ENCODE measurements around the gene PSPN.
"Not testable (repeated sequence)": the region's sequence is repeated elsewhere in the genome, so short reads cannot be mapped to it uniquely, and the experiment has no call there.

The PSPN gene

DNA sequence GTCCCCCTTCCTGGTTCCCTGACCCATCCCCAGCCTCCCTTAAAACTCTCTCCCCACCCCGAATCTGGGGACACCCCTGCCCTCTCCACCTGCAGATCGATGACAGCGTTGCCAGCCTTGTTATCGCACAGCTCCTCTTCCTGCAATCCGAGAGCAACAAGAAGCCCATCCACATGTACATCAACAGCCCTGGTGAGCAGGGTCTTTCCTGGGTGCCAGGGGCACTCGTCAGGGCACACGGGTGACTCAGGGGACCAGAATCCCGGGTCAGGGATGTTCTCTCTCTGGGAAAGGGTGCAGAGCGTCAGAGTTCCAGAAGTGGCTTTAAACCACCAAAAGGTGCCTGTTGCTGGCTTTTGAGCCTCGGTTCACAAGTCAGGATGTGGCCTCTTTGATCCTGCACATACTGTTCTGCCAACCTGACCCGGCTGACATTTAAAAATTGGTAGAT is 13.4 kb downstream of the PSPN start:
- H3K4me3 Mint-ChIP-seq = peak overlapping the region; percentile 94
- H3K36me3 Mint-ChIP-seq (ENCODE audit: low read depth) = peaks cover 35% of the 10 kb centered on the region
- H3K9me3 Mint-ChIP-seq = no peaks in the 10 kb centered on the region
- H3K27me3 Mint-ChIP-seq = no peaks in the 10 kb centered on the region
- peaks cover 22% of the 10 kb centered on the region for H3K4me1 Mint-ChIP-seq (ENCODE audit: low read depth)
- peak overlapping the region; percentile 92 for H3K27ac Mint-ChIP-seq

GRCh38 chr19:6362027-6362350 is 13.7 kb downstream of the PSPN start:
- H3K36me3 Mint-ChIP-seq (ENCODE audit: low read depth) = peaks cover 32% of the 10 kb centered on the region
- H3K27ac Mint-ChIP-seq = peak overlapping the region; percentile 92
- H3K4me3 Mint-ChIP-seq = peak overlapping the region; percentile 94
- H3K27me3 Mint-ChIP-seq = no peaks in the 10 kb centered on the region
- H3K4me1 Mint-ChIP-seq (ENCODE audit: low read depth) = peaks cover 22% of the 10 kb centered on the region
- H3K9me3 Mint-ChIP-seq = no peaks in the 10 kb centered on the region

DNA sequence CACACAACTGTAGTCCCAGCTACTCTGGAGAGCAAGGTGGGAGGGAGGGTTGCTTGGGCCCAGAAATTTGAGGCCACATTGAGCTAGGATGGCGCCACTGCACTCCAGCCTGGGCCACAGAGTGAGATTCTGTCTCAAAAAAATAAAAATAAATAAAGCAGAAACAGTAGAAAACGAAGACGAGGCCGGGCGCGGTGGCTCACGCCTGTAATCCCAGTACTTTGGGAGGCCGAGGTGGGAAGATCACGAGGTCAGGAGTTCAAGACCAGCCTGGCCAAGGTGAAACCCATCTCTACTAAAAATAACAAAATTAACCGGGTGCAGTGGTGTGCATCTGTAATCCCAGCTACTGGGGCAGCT is 14.9 kb downstream of the PSPN start:
- peaks cover 24% of the 10 kb centered on the region for H3K36me3 Mint-ChIP-seq (ENCODE audit: low read depth)
- not testable (repeated sequence) for H3K27me3 Mint-ChIP-seq, H3K27ac Mint-ChIP-seq, H3K9me3 Mint-ChIP-seq
- peak overlapping the region; percentile 94 for H3K4me3 Mint-ChIP-seq
- peaks cover 22% of the 10 kb centered on the region for H3K4me1 Mint-ChIP-seq (ENCODE audit: low read depth)

DNA sequence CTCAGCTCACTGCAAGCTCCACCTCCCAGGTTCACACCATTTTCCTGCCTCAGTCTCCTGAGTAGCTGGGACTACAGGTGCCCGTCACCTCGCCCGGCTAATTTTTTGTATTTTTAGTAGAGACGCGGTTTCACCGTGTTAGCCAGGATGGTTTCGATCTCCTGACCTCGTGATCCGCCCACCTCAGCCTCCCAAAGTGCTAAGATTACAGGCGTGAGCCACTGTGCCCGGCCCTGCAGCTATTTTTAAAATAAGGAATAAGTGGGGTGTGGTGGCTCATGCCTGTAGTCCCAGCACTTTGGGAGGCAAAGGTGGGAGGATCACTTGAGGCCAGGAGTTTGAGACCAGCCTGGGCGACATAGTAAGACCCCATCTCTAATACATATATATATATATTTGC is 15.3 kb downstream of the PSPN start:
- H3K9me3 Mint-ChIP-seq, H3K4me3 Mint-ChIP-seq, H3K27me3 Mint-ChIP-seq, H3K27ac Mint-ChIP-seq: not testable (repeated sequence)
- peaks cover 22% of the 10 kb centered on the region for H3K36me3 Mint-ChIP-seq (ENCODE audit: low read depth)
- H3K4me1 Mint-ChIP-seq (ENCODE audit: low read depth) = peaks cover 22% of the 10 kb centered on the region

DNA sequence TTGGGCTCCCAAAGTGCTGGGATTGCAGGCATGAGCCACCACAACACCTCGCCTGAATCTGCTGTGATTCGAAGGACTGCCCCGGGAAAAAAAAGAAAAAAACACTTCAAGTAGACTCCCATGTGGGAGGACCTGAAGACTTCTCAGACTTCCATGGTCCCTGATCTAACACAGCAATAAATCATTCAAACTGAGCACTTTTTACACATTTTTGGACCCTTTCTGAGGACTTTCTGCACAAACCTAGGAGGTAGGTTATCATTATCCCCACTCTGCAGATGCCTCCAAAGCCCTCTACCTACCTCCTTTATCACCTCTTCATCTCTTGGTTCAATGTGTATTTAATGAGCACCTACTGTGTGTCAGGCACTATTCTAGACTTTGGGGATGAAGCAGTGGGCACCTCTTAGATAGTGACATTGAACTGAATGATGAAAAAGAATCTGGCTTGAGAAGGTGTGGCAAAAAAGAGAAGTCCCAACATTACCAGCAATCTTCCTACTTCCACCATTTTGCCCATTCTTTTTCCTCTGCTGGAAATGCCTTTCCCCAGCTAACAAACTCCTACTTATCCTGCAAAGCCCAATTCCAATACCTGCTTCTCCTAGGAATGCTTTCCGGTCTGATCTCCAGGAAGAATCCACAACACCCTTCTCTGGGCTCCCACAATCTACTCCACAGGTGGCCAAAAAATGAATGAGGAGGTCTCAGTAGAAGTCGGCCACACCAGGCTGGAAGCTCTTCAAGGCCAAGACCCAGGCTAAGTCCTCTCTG is 16.0 kb downstream of the PSPN start:
- peaks cover 17% of the 10 kb centered on the region for H3K36me3 Mint-ChIP-seq (ENCODE audit: low read depth)
- no peak overlapping the region for H3K27ac Mint-ChIP-seq
- H3K4me3 Mint-ChIP-seq = no peak overlapping the region
- H3K9me3 Mint-ChIP-seq = no peaks in the 10 kb centered on the region
- H3K27me3 Mint-ChIP-seq = no peaks in the 10 kb centered on the region
- peaks cover 22% of the 10 kb centered on the region for H3K4me1 Mint-ChIP-seq (ENCODE audit: low read depth)

GRCh38 chr19:6358003-6358402 is 17.7 kb downstream of the PSPN start:
- peaks cover 6% of the 10 kb centered on the region for H3K36me3 Mint-ChIP-seq (ENCODE audit: low read depth)
- H3K27me3 Mint-ChIP-seq = no peaks in the 10 kb centered on the region
- H3K27ac Mint-ChIP-seq = no peak overlapping the region
- peaks cover 11% of the 10 kb centered on the region for H3K4me1 Mint-ChIP-seq (ENCODE audit: low read depth)
- H3K9me3 Mint-ChIP-seq = no peaks in the 10 kb centered on the region
- H3K4me3 Mint-ChIP-seq = no peak overlapping the region

GRCh38 chr19:6357174-6357573 is 18.6 kb downstream of the PSPN start:
- Mint-ChIP-seq H3K4me1 (ENCODE audit: low read depth) (peaks cover 3% of the 10 kb centered on the region), H3K36me3 (ENCODE audit: low read depth) (peaks cover 1% of the 10 kb centered on the region), H3K9me3 (no peaks in the 10 kb centered on the region), H3K27me3 (no peaks in the 10 kb centered on the region), H3K27ac (no peak overlapping the region), H3K4me3 (no peak overlapping the region)

DNA sequence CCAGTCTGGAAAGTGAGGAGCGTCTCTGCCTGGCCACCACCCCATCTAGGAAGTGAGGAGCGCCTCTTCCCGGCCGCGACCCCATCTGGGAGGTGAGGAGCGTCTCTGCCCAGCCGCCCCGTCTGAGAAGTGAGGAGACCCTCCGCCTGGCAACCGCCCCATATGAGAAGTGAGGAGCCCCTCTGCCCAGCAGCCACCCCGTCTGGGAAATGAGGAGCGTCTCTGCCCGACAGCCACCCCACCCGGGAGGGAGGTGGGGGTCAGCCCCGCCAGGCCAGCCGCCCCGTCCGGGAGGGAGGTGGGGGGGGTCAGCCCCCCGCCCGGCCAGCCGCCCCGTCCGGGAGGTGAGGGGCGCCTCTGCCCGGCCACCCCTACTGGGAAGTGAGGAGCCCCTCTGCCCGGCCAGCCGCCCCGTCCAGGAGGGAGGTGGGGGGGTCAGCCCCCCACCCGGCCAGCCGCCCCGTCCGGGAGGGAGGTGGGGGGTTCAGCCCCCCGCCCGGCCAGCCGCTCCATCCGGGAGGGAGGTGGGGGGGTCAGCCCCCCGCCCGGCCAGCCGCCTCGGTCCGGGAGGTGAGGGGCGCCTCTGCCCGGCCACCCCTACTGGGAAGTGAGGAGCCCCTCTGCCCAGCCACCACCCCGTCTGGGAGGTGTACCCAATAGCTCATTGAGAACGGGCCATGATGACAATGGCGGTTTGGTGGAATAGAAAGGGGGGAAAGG is 20.3 kb downstream of the PSPN start:
- H3K4me1 Mint-ChIP-seq (ENCODE audit: low read depth); H3K36me3 Mint-ChIP-seq (ENCODE audit: low read depth); H3K4me3 Mint-ChIP-seq; H3K27ac Mint-ChIP-seq; H3K9me3 Mint-ChIP-seq; H3K27me3 Mint-ChIP-seq: not testable (repeated sequence)

DNA sequence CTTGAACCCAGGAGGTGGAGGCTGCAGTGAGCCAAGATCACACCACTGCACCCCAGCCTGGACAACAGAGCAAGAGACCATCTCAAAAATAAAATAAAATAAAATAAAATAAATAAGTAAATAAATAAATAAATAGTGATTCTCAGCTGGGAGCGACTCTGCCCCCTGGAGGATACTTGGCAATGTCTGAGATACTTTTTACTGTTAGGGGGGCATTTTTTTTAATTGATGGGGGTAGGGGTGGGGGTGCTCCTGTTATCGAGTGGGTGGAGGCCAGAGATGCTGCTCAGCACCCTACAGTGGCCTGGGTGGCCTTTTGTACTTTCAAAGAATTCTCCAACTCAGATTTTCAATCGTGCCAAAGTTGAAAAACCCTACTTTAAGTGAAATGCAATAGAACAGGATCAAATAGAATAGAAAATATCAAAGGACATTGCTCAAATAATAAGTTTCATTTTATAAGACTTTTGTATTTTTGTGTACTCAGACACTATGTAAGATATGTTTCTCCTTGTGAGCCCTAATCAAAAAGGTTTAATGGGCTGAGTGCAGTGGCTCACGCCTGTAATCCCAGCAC is 21.5 kb downstream of the PSPN start:
- no peaks in the 10 kb centered on the region for H3K9me3 Mint-ChIP-seq
- H3K4me1 Mint-ChIP-seq (ENCODE audit: low read depth) = no peaks in the 10 kb centered on the region
- H3K36me3 Mint-ChIP-seq (ENCODE audit: low read depth) = peaks cover 5% of the 10 kb centered on the region
- H3K27ac Mint-ChIP-seq = no peak overlapping the region
- H3K27me3 Mint-ChIP-seq = no peaks in the 10 kb centered on the region
- H3K4me3 Mint-ChIP-seq = no peak overlapping the region

DNA sequence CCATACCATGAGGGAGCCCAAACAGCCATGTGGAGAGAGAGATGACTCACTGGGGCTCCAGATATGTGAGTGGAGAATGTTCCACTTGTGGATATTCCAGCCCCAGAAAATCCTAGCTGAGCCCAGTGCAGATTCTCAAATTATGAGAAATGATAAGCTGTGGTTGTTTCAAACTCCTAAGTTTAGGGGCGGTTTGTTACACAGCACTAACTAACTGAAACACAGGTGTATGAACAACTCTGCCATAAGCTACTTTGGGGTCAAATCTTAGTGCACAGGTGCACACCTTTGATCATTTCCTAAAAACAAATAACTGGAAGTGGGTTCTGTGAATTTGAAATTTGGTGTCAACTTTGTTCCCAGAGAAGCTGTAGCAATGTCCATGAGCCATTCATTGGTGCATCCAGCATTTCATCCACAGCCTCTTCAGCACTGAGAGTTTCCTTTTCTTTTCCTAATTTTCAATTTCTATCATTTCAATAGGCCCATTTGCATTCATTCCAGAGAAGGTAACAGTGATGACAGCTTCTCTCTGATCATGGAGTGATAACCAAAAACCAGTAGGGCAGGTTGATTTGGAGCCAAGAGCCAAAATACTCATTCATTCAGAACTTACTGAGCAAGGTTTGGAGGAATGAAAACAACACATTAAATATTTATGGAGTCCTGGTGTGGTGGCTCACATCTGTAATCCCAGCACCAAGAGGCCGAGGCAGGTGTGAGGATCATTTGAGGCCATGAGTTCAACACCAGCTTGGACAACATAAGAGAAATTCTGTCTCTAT is 23.2 kb downstream of the PSPN start:
- Mint-ChIP-seq H3K27me3 (no peaks in the 10 kb centered on the region), H3K9me3 (no peaks in the 10 kb centered on the region), H3K36me3 (ENCODE audit: low read depth) (peaks cover 5% of the 10 kb centered on the region), H3K4me1 (ENCODE audit: low read depth) (no peaks in the 10 kb centered on the region), H3K27ac (no peak overlapping the region), H3K4me3 (no peak overlapping the region)

DNA sequence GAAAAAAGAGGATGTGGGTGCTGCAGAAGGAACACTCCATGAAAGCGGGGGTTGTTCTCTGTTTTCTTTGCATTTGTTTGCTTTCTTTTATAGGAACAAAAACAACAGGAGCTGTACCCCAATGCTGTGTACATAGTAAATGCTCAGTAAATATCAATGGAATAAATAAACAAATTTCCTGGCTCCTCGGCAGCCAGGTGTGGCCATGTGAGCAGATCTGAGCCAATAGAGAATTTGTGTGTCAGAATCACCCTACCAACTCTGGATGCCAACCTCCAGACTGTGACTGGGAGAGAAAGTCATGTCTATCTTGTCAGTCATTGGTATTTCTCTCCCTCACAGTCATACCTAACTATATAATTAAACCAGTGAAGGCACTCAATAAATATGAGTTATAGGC is 25.0 kb downstream of the PSPN start:
- H3K4me3 Mint-ChIP-seq = no peak overlapping the region
- no peak overlapping the region for H3K27ac Mint-ChIP-seq
- no peaks in the 10 kb centered on the region for H3K27me3 Mint-ChIP-seq
- H3K4me1 Mint-ChIP-seq (ENCODE audit: low read depth) = no peaks in the 10 kb centered on the region
- peaks cover 5% of the 10 kb centered on the region for H3K36me3 Mint-ChIP-seq (ENCODE audit: low read depth)
- no peaks in the 10 kb centered on the region for H3K9me3 Mint-ChIP-seq

DNA sequence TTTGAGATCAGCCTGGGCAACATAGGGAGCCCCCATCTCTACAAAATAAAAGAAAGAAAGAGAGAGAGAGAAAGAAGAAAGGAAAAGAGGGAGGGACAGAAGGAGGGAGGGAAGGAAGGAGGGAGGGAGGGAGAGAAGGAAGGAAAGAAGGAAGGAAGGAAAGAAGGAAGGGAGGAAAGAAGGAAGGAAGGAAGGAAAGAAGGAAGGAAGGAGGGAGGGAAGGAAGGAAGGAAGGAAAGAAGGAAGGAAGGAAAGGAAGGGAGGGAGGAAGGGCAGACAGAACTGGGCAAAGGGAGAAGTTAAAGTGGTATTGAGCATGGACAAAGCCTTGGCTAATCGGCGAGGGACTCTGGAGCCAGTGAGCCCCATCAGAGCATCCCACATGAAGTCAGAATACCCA is 26.5 kb downstream of the PSPN start:
- not testable (repeated sequence) for H3K27me3 Mint-ChIP-seq; H3K27ac Mint-ChIP-seq; H3K9me3 Mint-ChIP-seq; H3K36me3 Mint-ChIP-seq (ENCODE audit: low read depth); H3K4me1 Mint-ChIP-seq (ENCODE audit: low read depth); H3K4me3 Mint-ChIP-seq

GRCh38 chr19:6343462-6343861 is 32.3 kb downstream of the PSPN start:
- Mint-ChIP-seq H3K27ac (no peak overlapping the region), H3K9me3 (no peaks in the 10 kb centered on the region), H3K36me3 (ENCODE audit: low read depth) (peaks cover 7% of the 10 kb centered on the region), H3K4me1 (ENCODE audit: low read depth) (peaks cover 8% of the 10 kb centered on the region), H3K4me3 (no peak overlapping the region), H3K27me3 (no peaks in the 10 kb centered on the region)

DNA sequence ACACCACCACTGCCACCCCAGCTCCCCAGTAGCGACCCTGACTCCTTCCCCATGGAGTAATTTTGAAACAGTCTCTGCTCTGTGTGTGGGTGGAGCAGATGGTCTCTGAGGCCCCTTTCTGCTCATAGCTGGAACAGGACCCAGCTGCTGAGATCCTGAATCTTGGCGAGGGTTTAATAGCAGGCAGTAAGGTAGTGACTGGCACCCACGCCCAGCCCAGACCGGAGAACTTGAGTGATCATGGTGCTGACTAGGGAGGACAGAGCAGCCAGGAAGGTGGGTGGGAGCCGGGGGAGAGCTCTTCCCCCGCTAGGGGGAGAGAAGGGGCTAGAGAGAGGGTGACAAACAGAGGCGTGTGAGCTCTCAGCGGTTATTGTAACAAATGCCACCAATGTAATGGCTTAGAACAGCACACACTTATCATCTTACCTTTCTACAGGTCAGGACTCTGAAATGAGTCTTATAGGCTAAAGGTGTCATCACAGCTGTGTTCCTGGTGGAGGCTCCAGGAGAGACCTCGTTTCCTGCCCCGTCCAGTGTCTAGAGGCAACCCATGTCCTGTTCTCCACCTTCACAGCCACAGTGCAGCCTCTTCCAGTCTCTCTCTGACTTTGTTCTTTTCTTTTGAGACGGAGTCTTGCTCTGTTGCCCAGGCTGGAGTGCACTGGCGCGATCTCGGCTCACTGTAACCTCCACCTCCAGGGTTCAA is 35.1 kb downstream of the PSPN start:
- H3K27me3 Mint-ChIP-seq = no peaks in the 10 kb centered on the region
- peaks cover 8% of the 10 kb centered on the region for H3K4me1 Mint-ChIP-seq (ENCODE audit: low read depth)
- H3K27ac Mint-ChIP-seq = no peak overlapping the region
- no peaks in the 10 kb centered on the region for H3K9me3 Mint-ChIP-seq
- H3K36me3 Mint-ChIP-seq (ENCODE audit: low read depth) = peaks cover 7% of the 10 kb centered on the region
- H3K4me3 Mint-ChIP-seq = no peak overlapping the region

All from stimulated activated naive CD8-positive, alpha-beta T cell treated with anti-CD3 and anti-CD28 coated beads, Interleukin-15, Interleukin-2, amounts not matched to agents 100 ng/mL and 50 ng/mL, for 24 hours (primary cell).